Measurements from ENCODE around the gene PFN2.

Gene PFN2

GRCh38 chr3:149970716-149971402 is at the start of gene PFN2:
Gene PFN2 (minus strand): TSS chr3:149970895. CDS start chr3:149970856, 39 bp downstream.
- in situ Hi-C loops (cut with HindIII; ENCODE audit: low sequenced_read_pairs) = no loop called here
- DNase-seq (ENCODE audit: low read depth) = peak; percentile 46

GRCh38 chr3:150015901-150016300 is 45.2 kb upstream of the PFN2 start:
- H3K4me3 ChIP-seq (ENCODE audit: low read depth, low read length) = no peak overlapping the region
- TF ChIP-seq CTCF (IDR thresholded peaks at IDR 0.05; ENCODE audit: low read depth, low read length, missing control alignments) = no peak
- in situ Hi-C loops (cut with HindIII; ENCODE audit: low sequenced_read_pairs) = no loop called here
- DNase-seq (ENCODE audit: low read depth) = no peak

More at GRCh38 chr3:149970716-149971402, at the start of gene PFN2:
- no peak for TF ChIP-seq CTCF (IDR thresholded peaks at IDR 0.05; ENCODE audit: low read depth, low read length, missing control alignments)
- H3K4me3 ChIP-seq (ENCODE audit: low read depth, low read length) = peak within 1 kb of the TSS; percentile 85

- no peak for TF ChIP-seq CTCF (IDR thresholded peaks at IDR 0.05; ENCODE audit: low read depth, low read length, missing control alignments)
- in situ Hi-C loops (cut with HindIII; ENCODE audit: low sequenced_read_pairs) = no loop called here
- DNase-seq (ENCODE audit: low read depth) = no peak
- H3K4me3 ChIP-seq (ENCODE audit: low read depth, low read length) = no peak overlapping the region
These were observed 44.1 kb upstream of the PFN2 start for GRCh38 chr3:150014782-150015181.

- no peak for TF ChIP-seq CTCF (IDR thresholded peaks at IDR 0.05; ENCODE audit: low read depth, low read length, missing control alignments)
- DNase-seq (ENCODE audit: low read depth) = no peak
- no peak overlapping the region for H3K4me3 ChIP-seq (ENCODE audit: low read depth, low read length)
- in situ Hi-C loops (cut with HindIII; ENCODE audit: low sequenced_read_pairs) = no loop called here
These were observed 43.1 kb upstream of the PFN2 start for GRCh38 chr3:150013801-150014200.

- no peak overlapping the region for H3K4me3 ChIP-seq (ENCODE audit: low read depth, low read length)
- in situ Hi-C loops (cut with HindIII; ENCODE audit: low sequenced_read_pairs) = no loop called here
- no peak for TF ChIP-seq CTCF (IDR thresholded peaks at IDR 0.05; ENCODE audit: low read depth, low read length, missing control alignments)
- no peak for DNase-seq (ENCODE audit: low read depth)
These were observed 36.1 kb upstream of the PFN2 start for GRCh38 chr3:150006794-150007193.

GRCh38 chr3:150005243-150006112 is 34.8 kb upstream of the PFN2 start:
- TF ChIP-seq CTCF (IDR thresholded peaks at IDR 0.05; ENCODE audit: low read depth, low read length, missing control alignments) = no peak
- DNase-seq (ENCODE audit: low read depth) = no peak
- in situ Hi-C loops (cut with HindIII; ENCODE audit: low sequenced_read_pairs) = no loop called here
- H3K4me3 ChIP-seq (ENCODE audit: low read depth, low read length) = no peak overlapping the region
